GM21619 (cell line): Measurements from ENCODE around the gene FZD4.
"Not testable (repeated sequence)": the region's sequence is repeated elsewhere in the genome, so short reads cannot be mapped to it uniquely, and the experiment has no call there.

ENCODE experiments used
- ATAC-seq: cut with Tn5 transposase; IDR thresholded peaks from one replicate; pipeline ENCODE4 v1.9.1; 2021; ENCODE audit not compliant: unreplicated experiment

Gene FZD4

DNA sequence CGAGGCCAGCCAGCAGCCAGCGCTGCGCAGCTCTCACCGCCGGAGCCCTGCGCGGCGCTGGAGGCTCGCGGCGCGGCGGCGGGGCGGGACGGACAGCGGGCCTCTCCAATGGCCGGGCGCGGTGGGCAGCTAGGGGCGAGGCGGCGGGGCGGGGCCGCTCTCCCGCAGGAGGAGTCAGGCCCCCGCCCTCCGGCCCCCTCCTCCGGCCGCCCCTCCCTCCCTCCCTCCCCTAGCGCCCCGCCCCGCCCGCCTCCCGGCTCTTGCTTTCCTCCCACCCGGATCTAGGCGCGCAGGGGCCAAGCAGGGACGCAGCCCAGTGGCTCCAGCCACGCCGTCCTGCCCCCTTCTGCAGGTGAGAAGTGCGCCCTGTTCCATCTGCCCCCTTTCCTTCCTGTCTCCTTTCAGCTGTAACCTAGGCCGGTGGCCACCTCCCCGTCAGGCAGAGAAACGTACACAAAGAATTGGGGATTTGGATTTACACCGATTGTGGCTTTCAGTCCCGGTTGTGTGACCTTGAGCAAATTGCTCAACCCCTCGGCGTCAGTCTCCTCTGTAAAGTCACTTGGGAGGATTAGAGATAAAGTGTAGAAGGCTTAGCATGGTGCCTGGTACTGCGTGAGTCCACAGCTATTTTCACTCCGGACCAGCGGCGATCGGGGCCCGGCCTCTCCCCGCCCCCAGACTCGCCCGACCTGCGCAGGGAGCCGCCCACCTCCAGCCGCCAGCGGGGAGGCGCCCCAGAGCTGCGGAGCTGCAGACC lies at the start of gene FZD4:
Gene FZD4, minus strand, starts transcription at position 35 of the 760 bp plus-strand sequence. CDS start 310 bp downstream, outside the sequence.
- ATAC-seq = peak; percentile 96

- not testable (repeated sequence) for ATAC-seq
These were observed 49.1 kb upstream of the FZD4 start for GRCh38 chr11:87004281-87004680.

DNA sequence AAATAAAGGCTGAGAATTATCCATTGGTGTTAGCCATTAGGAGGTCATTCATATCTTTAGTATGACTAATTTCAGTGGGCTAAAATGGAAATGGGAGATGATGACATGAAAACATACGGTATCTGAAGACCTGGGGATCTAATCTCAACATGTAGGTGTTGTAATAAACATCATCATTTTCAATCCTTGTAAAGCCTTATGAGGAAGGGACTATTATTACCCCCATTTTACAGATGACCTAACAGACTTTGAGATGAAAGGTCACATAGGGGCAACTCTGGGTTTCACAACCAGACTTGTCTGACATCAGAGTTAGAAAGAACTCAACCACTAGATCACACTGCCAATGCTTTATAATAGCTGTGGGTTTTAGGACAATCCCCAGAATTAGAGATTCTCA lies 47.7 kb upstream of the FZD4 start:
- ATAC-seq = no peak

- ATAC-seq = no peak
These were observed 44.9 kb upstream of the FZD4 start for GRCh38 chr11:86999859-87000753.

DNA sequence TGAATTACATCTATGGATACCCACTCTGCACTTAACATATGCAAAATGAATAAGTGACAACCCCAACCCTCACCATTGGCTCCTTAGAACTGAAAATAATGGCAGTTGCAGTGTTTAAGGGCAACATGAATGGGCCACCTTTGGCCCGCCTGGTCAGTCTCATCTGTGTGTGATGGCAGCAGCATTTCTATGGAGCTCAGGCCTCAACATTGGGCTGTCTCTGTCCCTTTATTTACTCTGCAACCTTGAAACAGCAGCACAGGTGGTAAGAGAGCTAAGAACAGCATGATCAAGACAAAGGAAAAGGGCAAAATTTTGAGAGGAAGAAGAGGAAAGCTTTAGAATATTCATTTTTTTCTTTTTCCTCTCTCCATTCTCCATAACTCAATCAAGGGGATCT lies 44.2 kb upstream of the FZD4 start:
- ATAC-seq = no peak

DNA sequence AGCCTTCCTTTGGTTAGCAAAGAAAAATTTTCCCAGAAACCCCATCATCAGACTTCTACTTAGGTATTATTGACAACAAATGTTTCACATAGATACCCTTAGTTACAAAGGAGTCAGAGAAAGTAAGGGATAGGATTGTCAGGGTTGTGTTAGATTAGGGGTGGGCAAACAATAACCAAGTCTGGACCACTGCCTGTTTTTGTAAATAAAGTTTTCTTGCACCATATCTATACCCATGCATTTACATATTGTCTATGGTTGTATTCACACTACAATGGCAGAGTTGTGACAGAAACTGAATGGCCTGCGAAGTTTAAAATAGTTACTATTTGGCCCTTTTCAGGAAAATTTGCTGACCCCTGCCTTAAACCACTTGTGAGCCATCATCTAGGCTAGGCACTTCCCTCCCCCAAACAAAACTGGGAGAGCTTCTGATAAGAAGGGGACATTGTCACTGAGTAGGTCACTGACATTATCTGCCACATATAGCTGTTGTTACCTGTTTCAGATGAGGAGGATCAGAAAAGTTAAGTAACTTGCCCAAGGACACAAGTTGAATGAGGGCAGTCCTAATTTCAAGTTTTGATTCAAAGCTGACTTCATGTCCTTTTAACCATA lies 41.9 kb upstream of the FZD4 start:
- no peak for ATAC-seq

- no peak for ATAC-seq
These were observed 37.8 kb upstream of the FZD4 start for GRCh38 chr11:86993031-86993430.

- ATAC-seq = not testable (repeated sequence)
These were observed 37.1 kb upstream of the FZD4 start for GRCh38 chr11:86992340-86992739.

- ATAC-seq = no peak
These were observed 36.1 kb upstream of the FZD4 start for GRCh38 chr11:86991341-86991740.

- no peak for ATAC-seq
These were observed 35.3 kb upstream of the FZD4 start for GRCh38 chr11:86990515-86990914.

DNA sequence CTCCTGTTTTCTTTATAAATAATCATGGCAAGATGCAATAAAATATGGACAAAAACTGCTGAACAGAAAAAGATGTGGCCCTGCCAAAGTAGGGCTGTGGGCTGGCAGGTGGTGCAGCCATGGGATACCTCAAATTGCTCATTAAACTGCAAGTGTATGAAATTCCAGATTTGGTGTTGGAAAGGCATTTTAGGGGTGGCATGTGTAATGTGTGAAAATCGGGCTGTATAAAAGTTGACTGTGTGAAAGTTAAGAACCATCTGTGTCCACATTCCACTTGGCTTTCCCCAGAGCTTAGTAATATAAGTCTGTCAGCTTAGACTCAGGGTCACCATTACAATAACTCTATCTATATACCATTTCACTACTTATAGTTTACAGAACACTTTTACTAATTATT lies 34.8 kb upstream of the FZD4 start:
- no peak for ATAC-seq

GRCh38 chr11:86988351-86988881 lies 33.2 kb upstream of the FZD4 start:
- ATAC-seq = no peak

- no peak for ATAC-seq
These were observed 32.5 kb upstream of the FZD4 start for GRCh38 chr11:86987679-86988078.

- no peak for ATAC-seq
These were observed 29.5 kb upstream of the FZD4 start for GRCh38 chr11:86984701-86985100.

- ATAC-seq = no peak
These were observed 27.9 kb upstream of the FZD4 start for GRCh38 chr11:86983021-86983488.

- ATAC-seq = no peak
These were observed 26.8 kb upstream of the FZD4 start for GRCh38 chr11:86981777-86982540.

- ATAC-seq = no peak
These were observed 25.0 kb upstream of the FZD4 start for GRCh38 chr11:86980086-86980796.

DNA sequence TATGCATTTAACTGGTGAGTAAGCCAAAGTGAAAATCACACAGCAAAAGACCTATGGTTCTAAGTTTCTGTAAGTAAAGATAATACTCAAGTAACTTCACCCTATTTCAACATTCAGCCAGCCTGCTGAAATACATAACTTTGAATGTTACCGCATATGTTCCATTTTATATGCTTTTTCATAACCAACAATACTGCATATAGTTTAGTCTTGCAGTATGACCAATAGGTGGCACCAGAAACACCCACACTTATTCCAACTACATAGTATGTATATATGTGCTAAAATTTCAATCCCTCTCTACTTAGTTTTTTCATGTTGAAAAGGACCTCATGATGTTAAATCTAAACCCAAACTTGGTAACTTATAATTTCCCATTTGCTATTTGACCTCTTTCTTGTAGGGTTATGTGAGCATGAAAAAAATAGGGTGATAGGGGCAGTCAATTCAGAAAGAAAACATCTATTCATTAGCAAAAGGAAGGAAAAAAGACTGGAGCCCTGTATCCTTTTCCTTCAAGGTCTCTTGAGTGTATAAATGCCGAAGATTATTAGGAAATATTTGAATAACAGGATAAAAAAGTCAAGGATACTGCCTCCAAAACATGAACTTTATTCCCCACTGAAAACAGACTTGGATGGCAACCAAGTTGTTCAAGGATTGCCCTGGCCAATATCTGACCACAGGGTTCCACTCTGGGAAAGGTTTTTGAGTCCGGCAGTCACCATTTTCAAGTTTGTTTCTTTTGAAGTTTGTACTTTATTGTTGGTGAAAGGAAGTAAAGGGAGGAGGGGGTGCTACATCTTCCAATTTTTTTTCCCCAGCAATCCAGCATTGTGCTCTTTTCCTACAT lies 23.8 kb upstream of the FZD4 start:
- ATAC-seq = peak; percentile 67

DNA sequence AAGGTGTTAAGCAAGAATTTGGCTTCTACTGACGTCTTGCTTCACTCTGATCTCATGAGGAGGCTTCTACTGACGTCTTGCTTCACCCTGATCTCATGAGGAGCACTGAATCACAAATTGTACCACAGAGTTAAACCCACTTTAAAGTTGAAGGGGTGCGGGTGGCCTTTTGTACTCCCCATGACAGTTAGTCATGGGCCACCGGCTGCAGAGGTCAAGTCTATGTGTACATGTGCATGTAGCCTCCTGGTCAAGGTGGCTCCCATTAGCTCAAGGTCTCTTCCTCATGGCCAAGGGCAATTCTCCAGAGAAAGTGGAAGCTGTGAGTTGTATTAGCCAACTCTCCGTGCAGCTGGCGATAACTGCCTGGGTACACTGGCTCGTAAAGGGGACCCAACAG lies 23.1 kb upstream of the FZD4 start:
- ATAC-seq = no peak
